BE2C (cell line): ENCODE data around the gene RPS14.
"Not testable (repeated sequence)": the region's sequence is repeated elsewhere in the genome, so short reads cannot be mapped to it uniquely, and the experiment has no call there.

Experiments
- DNase-seq: peaks from one replicate; pipeline ENCODE4 v3.0.0-alpha.2; 2020
- H3K27me3 ChIP-seq: fragments of 250-450 bp; sonication (Bioruptor Pico); 2 replicates; pipeline ENCODE4 v1.5.1; 2020; ENCODE audit warnings: mild to moderate bottlenecking
- H3K36me3 ChIP-seq: fragments of 250-450 bp; sonication (Bioruptor Pico); 2 replicates; pipeline ENCODE4 v1.5.1; 2020; ENCODE audit warnings: mild to moderate bottlenecking
- H3K4me1 ChIP-seq: fragments of 250-450 bp; sonication (Bioruptor Pico); 2 replicates; pipeline ENCODE4 v1.5.1; 2020
- H3K4me3 ChIP-seq: 2 replicates; pipeline ENCODE4 v1.5.1; 2011; ENCODE audit warnings: low read depth, low read length
- H3K9me3 ChIP-seq: fragments of 250-450 bp; sonication (Bioruptor Pico); 2 replicates; pipeline ENCODE4 v1.5.1; 2020
- CTCF ChIP-seq: IDR thresholded peaks from 2 replicates; pipeline ENCODE4 v1.5.1; 2012; ENCODE audit warnings: mild to moderate bottlenecking, low read depth, low read length

RPS14 gene

GRCh38 chr5:150484964-150485692 is 35.6 kb upstream of the RPS14 start:
- no peak for TF ChIP-seq CTCF
- no peak for DNase-seq

GRCh38 chr5:150481972-150482406 is 32.5 kb upstream of the RPS14 start:
- 0 out of 2 replicates have a peak, but pooled peaks cover 4% of the 10 kb centered on the region for H3K4me1 ChIP-seq
- no peaks in the 10 kb centered on the region for H3K27me3 ChIP-seq
- no peaks in the 10 kb centered on the region for H3K36me3 ChIP-seq
- no peak for TF ChIP-seq CTCF
- no peak overlapping the region for H3K4me3 ChIP-seq
- no peaks in the 10 kb centered on the region for H3K9me3 ChIP-seq
- no peak for DNase-seq

More at GRCh38 chr5:150484964-150485692, 35.6 kb upstream of the RPS14 start:
- peaks cover 10% of the 10 kb centered on the region for H3K4me1 ChIP-seq
- H3K4me3 ChIP-seq, result peak overlapping the region; percentile 70
- H3K27me3 ChIP-seq, result no peaks in the 10 kb centered on the region
- H3K9me3 ChIP-seq, result no peaks in the 10 kb centered on the region
- H3K36me3 ChIP-seq, result no peaks in the 10 kb centered on the region

GRCh38 chr5:150481708-150481965 is 32.1 kb upstream of the RPS14 start:
- Histone ChIP-seq H3K4me3 (no peak overlapping the region), H3K9me3 (no peaks in the 10 kb centered on the region), H3K27me3 (no peaks in the 10 kb centered on the region), H3K36me3 (no peaks in the 10 kb centered on the region), H3K4me1 (0 out of 2 replicates have a peak, but pooled peaks cover 4% of the 10 kb centered on the region)
- no peak for TF ChIP-seq CTCF
- DNase-seq, result no peak

- Histone ChIP-seq H3K27me3 (no peaks in the 10 kb centered on the region), H3K9me3 (no peaks in the 10 kb centered on the region), H3K4me1 (no peaks in the 10 kb centered on the region), H3K4me3 (no peak overlapping the region), H3K36me3 (no peaks in the 10 kb centered on the region)
- DNase-seq, result no peak
- no peak for TF ChIP-seq CTCF
Measured at GRCh38 chr5:150479416-150479815, 29.9 kb upstream of the RPS14 start.

- H3K9me3 ChIP-seq, H3K36me3 ChIP-seq, H3K4me1 ChIP-seq, H3K4me3 ChIP-seq, H3K27me3 ChIP-seq, DNase-seq: not testable (repeated sequence)
Measured at GRCh38 chr5:150476568-150476967, 27.0 kb upstream of the RPS14 start.

GRCh38 chr5:150473673-150474358 is 24.3 kb upstream of the RPS14 start:
- Histone ChIP-seq H3K4me1 (no peaks in the 10 kb centered on the region), H3K4me3 (no peak overlapping the region), H3K27me3 (no peaks in the 10 kb centered on the region), H3K36me3 (no peaks in the 10 kb centered on the region), H3K9me3 (no peaks in the 10 kb centered on the region)
- no peak for TF ChIP-seq CTCF
- no peak for DNase-seq
